ENCODE data around the gene OR4C15.

The OR4C15 gene

GRCh38 chr11:55554169-55554568 is at the start of gene OR4C15:
TSS of gene OR4C15 (plus strand) at chr11:55554469. CDS start at chr11:55554469, 0 bp downstream.
- no peak for DNase-seq (ENCODE audit: low read depth in 1 of 2, low spot score in 1 of 2)

GRCh38 chr11:55571828-55572227 is 17.6 kb downstream of the OR4C15 start, which contains the start of gene OR4C16:
TSS of gene OR4C16 (plus strand) at chr11:55572128. CDS start at chr11:55572128, 0 bp downstream.
- no peak for DNase-seq (ENCODE audit: low read depth in 1 of 2, low spot score in 1 of 2)

- DNase-seq (ENCODE audit: low read depth in 1 of 2, low spot score in 1 of 2) = no peak
Observed at GRCh38 chr11:55572548-55572947, 18.3 kb downstream of the OR4C15 start.
